NCI-H128 (cell line): ENCODE data around the gene DENND4B.
A peak's percentile ranks its signal among the peaks of the same experiment; 100 is the strongest.

Source experiments
- DNase-seq: peaks from one replicate; lab custom pipeline; 2025; ENCODE audit not compliant: unreplicated experiment; lab: John Stamatoyannopoulos, UW

The DENND4B gene

DNA sequence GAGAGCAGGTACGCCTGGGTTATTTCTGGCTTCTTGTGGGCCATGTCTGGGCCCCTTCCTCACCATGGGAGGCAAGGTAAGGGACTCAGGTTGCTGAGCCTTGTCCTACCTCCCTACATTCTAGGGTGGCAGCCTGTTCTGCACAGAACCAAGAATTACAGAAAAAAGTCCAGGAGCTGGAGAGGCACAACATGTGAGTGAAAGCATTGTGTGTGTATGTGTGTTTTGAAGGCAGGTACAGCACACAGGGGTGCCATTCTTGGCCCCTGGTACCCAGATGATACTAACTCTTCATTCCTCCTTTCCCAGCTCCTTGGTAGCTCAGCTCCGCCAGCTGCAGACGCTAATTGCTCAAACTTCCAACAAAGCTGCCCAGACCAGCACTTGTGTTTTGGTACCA is 26.6 kb upstream of the DENND4B start:
- no peak for DNase-seq

DNA sequence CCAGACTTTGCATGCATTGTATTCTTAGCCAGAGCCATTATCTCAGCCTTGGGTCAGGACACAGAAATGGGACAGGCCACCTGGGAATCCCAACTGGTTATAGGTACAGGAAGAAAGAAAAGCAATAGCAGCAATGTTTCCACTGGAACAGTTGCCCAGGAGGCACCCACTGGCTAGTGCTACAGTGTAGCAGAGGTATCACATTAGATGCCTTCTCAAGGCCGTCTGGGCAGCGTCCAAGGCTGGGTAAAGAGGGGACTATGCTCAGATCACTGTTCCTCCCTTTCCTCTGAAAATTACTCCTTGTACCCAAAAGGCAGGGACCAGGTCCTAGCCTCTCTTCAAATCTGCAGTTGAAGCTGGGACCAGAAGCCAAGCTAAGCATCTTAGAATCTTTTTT is 23.8 kb upstream of the DENND4B start:
- DNase-seq = no peak

DNA sequence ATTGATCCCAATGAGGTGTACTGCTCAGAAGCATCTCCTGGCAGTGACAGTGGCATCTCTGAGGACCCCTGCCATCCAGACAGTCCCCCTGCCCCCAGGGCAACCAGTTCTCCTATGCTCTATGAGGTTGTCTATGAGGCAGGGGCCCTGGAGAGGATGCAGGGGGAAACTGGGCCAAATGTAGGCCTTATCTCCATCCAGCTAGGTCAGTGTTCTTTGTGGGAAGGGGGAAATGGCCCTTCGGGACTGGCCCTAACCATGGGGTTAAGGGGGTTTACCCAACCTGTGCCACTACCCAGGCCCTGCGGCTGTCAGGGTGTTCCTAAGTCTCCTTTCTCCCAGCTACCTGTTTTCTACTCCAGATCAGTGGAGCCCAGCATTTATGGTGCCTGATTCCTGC is 22.5 kb upstream of the DENND4B start:
- DNase-seq = no peak

DNA sequence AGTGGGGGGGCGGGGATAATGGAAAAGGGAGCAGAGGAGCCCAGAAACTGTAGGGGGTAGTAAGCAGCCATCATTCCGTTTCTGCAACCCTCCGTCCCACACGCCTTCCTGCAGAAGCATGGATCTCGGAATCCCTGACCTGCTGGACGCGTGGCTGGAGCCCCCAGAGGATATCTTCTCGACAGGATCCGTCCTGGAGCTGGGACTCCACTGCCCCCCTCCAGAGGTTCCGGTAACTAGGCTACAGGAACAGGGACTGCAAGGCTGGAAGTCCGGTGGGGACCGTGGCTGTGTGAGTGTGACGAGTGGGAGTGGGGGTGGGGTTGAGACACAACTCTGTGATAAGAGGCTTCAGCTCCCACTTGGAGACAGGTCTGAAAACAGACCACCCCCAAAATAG is 21.9 kb upstream of the DENND4B start:
- no peak for DNase-seq

DNA sequence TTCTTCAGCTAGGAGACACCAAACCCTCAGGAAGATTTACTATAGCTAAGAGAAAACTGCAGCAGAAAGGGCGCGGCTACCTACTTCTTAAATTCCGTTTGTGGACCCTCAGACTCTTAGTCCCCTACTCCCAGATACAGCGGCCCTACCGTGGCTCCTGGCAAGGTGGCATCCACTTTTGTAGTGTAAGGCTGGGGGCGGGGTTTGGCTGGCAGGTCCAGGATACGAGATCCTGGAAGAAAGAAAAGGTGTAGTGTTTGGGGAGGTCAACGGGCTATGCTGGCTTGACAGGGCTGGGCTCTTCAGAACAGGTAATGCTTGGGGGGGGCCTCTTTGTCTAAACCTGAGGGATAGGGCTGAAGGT is 21.5 kb upstream of the DENND4B start:
- no peak for DNase-seq

DNA sequence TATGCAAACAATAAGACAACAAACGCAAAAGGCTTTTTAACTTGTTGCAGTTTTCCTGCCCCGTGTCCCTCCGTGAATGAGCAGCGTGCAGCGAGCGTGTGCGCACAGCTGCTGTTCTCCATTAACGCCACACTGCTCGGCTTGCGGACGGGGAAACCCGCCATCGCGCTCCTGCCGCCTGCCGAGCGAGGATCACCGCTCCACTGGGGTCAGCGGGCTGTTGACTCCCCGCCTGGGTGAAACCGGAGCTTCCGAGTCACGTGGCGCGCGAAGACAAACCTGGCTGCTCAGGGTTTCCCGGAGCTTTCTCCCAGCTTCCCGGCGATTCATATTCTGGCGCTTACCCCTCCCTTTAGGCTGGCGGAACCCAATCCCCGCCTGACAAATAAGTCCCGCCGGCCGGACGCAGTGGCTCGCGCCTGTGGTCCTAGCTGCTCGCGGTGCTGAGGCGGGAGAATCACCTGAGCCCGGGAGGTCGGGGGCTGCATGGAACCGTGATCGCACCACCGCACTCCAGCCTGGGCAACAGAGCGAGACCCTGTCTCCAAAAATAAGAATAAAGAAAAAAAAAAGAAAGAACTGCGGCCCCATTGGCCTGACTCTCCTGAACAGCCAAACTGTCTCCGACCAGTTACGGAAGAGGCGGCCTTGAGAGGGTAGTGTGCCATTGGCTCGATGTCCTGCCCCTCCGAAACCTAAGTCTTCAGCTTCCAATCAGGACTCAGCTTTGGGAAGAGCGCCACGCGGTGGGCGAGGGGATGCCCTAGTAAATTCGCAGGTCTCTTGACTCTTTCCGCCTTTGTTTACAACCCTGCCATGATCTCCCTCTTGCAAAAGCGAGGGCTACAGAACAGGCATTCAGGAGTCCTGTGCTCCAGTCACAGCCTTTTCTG is 20.8 kb upstream of the DENND4B start, which contains the start of gene CREB3L4:
Gene CREB3L4 (plus strand): TSS at position 796 of the 893 bp plus-strand sequence. CDS start 624 bp downstream, outside the sequence.
- peak; percentile 98 for DNase-seq

DNA sequence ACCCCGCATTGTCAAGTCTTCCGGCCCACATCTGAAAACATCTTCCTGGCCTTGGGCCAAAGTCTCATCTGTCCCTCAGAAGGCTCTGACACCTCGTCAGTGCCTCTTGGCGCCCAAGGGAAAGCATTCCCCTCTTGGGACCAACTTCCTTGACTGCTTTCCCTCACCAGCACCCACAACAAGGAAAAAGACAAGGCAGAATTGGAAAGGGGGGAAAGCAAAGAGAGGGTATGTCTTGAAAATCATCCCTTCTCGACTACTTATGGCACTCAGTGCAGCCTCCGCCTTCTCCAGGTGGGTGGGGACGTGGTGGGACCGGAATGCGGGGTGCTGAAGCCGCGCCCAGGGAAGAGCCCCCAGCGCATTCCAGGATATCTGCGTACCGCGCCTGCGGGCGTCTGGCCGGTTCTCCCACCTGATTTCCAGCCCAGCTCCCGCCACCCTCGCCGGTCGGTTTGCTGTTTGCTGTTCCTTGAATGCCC is 17.4 kb upstream of the DENND4B start:
- no peak for DNase-seq

DNA sequence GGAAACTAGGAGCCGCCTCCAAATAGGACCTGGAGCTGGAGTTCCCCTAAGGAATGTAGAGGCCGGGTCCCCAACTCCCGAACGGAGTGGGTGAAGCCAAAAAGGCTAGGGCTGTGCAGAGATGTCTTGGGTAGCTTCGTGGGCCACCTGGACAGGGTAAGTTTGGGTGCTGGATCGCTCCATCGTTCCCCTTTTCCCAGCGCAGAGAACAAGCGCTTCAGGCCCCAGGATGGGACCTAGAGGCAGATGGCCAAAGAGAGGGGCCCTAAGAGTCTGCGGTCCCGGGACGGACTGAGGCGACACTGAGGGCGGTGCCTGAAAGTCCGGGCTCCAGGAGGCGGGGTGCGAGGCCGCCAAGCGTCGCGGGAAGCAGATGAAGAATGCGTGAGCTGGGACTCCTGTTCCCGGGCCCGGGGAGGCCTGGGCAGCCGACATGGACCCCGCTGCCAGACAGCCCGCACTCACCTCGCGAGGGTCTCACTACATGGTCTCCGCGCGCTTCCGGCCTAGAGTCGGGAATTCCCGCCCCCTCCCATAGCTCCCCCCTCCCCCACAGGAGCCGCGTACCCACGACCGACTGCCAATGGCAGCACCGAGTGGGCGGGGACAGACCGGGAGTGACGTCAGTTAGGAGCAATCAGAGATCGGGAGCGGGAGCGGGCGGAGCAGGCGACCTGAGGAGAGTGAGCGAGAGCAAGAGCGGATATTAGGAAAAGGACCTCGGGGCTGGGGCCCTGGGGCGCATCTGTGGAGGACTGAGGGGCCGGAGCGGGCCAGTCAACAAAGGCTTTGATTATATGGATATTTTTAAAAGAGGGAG is 16.7 kb upstream of the DENND4B start, which contains the start of gene SLC39A1:
Gene SLC39A1 (minus strand): TSS at position 508 of the 820 bp plus-strand sequence. CDS start 822 bp downstream, outside the sequence.
- DNase-seq = peak; percentile 99

DNA sequence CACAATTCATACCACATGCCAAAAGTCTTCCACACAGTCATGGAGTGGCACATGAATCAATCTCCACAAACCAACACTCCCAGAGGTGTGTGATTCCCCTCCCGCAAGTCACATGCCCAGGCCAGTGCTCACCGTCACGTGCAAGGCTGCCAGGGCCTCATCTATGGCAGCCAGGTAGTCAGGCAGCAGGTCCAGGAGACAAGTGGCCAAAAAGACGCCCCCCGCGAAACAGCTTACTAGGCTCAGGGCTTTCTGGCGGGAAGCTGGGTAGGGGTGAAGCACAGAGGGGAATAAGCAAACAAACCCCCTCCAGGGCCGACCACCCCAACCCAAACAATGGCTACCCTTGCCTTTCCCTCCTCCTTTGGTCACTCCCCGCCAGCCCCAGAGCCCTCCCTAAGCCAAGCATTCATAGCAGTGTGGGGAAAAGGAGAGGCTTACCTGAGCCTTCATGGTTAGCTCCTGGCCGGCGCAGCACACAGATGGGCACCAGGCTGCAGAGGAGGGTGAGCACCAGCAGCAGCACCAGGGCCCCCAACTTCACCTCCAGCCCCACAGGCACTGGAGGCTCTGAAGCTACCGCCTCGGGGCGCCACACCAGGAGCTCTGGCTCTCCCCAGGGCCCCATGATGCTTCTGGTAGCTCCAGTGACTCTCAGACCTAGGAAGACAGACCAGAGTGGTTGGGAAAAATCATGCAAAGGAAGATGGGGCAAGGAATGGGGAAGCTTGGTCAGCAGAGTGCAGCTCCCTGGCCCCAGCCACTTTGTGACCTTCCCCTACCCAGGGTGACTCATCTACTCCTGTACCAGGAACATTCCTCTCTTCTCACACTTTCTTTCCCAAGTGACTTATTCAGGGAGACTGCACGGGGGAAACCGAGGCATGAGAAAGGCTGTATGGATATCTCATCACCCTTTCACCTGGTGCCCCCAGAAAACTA is 15.8 kb upstream of the DENND4B start:
- no peak for DNase-seq

DNA sequence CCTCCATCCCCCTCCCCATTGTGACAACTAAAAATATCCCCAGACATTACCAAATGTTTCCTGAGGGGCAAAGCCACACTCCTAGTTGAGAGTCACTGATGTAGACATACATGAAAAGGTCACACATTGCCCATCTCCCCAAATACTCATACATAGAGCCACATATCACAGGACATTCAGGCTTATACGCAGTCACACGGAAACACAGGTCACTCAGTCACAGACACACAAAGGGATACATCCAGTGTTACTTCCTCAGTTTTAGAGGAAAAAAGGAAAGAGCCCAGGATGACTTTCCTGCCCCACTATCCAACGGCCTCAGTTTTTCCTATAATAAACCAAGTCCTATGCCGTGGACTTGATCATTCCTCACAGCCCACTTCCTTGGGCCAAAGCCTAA is 14.9 kb upstream of the DENND4B start:
- DNase-seq = no peak

DNA sequence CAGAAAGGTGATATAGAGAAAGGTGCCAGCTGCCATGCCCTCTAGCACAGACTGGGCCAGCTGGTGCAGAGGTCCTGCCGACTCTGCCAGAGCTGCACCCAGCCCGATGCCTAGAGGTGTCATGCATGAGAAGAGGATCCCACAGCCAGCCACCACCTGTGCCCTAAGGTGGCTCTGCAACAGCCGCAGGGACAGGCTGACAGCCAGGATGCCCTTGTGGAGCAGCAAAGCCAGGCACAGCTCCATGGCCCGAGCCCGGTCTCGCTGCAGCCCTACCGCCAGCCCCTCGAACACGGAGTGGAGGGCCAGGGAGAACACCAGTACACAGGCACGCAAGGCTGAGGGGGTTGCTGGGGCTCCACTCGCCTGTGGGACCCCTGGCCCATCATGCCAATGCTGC is 13.7 kb upstream of the DENND4B start:
- DNase-seq = no peak

DNA sequence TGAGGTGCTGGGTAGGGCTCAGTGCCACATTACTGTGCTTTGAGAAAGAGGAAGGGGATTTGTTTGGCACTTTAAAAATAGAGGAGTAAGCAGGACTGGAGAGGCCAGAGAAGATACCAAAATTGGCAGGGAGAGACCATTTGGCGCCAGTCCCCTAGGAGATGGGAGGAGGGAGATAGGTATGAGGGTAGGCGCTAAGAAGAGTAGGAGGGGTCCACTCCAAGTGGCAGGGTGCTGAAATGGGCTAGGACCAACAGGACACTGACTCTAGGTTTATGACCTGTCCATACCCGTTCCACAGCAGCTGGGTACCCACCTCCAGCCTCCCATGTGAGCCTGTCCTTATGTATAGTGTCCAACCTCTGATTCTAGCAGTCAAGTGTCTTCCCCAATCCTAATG is 12.9 kb upstream of the DENND4B start:
- no peak for DNase-seq

DNA sequence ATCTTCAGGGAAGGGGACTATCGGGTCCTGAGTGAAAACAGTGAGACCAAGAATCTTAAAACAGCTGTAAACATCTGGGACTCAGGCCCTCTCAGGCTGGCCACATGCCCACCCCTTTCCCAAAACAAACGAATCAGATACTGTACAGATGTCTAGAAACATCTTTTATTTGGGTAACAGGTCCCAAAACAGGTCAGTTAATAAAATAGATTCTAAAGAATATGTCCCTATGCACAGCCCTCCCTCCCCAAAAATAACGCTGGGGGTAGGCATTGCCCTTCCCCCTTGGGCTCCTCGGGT is 12.4 kb upstream of the DENND4B start:
- DNase-seq = no peak

DNA sequence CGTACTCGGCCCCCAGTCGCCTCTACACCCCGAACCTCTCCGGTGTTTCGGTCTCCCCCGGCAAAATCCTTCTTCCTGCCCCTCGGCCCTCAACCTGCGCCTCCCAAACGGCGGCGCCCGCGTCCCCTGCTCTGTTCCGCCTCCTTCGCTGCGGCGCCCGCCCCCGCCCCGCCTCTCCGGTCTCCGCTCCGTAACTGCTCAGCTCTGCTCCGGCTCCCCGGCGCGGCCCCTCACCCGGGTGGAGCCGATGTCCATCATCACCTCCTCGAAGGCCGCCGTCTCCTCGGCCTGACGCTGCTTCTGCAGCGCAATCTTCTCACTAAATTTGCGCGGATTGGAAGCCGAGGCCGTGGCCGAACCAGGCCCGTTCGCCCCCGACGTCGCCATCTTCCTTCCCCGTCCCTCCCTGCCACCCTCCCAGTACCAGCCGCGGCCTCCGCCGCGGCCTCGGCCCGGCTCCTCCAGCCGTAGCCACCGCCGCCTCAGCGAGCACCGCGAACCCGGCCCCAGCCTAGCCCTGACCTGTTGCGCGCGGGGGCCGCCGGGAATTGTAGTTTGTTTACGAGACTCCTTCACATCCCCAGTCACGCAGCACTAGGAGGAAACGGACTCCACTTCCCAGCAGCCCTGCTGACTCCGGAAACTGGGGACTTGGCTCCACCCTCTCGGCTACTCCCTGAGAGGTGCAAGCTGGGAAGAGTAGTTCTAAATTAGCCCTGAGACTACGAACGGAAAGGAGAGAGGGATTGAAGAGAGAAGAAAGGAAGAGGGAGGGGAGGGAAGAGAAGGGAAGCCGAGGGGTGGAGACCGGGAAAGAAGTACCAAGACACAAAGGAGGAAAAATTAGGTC is 11.8 kb upstream of the DENND4B start, which contains the start of gene CRTC2:
Gene CRTC2 (minus strand): TSS at position 502 of the 850 bp plus-strand sequence. CDS start 115 bp downstream, at position 387.
- DNase-seq = peak; percentile 98

DNA sequence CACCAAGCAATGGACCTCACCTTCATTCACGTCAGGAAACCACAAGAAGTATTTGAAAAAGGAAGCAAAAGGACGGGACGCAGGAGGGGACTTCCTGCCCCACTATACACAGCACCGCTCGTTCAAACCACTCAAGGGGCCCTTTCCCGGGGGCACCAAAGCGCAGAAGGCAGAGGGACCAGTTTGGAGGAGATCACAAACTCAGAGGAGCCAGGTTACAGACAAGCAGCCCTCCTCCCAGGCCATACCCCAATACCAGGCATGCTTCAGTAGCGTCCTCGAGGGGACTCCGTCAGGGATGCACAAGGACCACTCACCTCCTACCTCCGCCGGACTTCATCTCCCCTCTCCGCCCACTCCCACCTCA is 11.2 kb upstream of the DENND4B start:
- no peak for DNase-seq

DNA sequence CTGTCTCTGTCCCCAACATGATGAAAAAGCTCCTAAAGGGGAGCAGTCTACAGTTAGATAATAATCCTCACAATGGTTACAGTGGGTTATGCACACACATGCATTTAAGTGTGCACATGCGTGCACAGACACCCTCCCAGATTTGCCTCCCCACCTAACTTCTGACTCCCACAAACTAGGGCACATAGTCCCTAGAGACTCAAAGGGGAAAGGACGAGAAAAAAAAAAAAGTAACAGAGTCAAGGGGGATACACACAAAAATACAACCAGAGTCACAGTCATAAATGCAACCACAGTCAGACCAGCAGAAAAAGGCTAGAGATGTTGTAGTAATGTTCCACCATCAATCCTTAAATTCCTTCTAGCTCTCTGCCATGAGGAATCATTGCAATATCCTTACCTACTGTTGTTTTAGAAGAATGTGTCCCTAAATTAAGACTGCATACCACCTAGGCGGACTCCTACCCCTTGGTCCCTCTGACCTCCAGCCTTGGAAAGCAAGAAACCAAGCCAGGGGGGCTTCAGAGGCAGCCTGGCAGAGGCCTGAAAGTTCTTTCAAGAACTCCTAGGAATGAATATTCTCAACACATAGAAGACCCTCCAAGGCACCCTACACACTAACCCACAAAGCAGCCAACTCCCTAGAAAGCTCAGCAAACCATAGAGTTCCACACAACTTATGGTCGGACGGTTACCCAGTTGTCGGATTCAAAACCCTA is 10.6 kb upstream of the DENND4B start:
- DNase-seq = no peak

DNA sequence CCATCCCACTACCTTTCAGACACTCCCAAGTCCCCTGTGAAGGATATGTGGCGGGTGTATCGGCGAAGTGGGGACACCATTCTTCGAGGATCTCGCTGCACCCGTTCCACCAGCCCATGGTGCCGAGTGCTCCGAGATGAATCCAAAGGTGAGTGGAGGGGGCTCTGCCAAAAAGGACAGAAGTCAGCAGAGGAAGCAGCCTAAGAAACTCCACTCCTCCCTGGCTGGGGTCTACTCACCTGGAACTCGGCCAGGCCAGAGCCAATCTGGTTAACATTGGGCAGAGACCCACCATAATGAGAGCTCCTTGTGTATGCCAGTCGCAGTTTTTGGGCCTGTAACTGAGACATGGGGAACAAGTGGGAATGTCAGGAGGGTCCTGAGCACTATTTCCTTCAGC is 8.3 kb upstream of the DENND4B start:
- DNase-seq = no peak

DNA sequence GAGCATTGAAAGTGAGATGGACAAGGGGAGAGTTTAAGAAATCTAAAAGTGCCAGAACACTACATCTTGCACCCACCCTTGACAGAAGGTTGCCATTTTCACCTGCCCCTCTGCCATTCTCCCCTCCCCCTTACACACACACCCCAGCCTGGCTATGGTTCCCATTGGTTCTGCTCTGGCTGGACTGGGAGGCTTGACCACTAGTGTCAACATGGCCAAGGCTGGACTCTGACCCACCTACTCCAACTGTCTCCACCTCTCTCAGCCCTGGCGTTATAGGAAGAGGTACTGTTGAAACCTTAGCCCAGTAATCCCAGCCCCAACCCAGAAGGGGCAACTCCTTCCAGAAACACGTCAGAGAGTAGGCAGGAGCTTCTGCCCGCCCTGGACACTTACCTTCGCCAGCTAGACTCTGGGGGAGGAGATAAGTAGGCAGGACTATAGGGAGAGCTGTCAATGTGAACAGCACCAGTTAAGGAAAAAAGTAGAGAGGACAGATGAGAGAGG is 7.4 kb upstream of the DENND4B start:
- DNase-seq = no peak

DNA sequence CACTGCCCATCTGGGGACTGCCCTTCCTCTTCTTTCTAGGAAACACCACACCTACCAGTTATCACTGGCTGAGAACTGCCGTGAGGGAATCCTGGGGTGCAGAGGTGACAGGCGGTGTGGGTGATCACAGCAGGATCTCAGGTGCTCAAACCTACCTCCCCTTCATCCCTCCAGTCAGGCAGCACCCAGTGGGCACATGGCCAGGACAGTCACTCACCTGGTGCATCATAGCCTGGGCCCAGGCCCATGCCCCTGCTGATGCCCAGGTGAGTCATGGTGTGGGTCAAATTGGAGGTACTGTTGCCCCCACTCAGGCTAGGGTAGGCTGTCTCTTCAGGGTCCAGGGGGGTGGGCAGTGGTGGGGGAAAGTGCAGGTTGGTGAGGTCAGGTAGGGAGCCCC is 5.3 kb upstream of the DENND4B start:
- DNase-seq = no peak
